ENCODE measurements around the gene HECTD1. TPM values are rescaled to one million over a fixed set of nuclear protein-coding genes. Genes with fewer than 3 reads are reported as not detected.

The HECTD1 gene
- total and polyA plus RNA-seq, 10 of the 15 experiments (the other 5 are each of a cell fraction or from before 2014, with no cell fraction given): 27.3 to 116 (median 57.7) TPM

- TF ChIP-seq E4F1 (IDR thresholded peaks at IDR 0.05; ENCODE audit: borderline replicate concordance, partially characterized antibody): no peak
- no peak for TF ChIP-seq ATF2 (IDR thresholded peaks at IDR 0.05; ENCODE audit: low read length)
Measured at GRCh38 chr14:31219169-31219568, 11.6 kb upstream of the HECTD1 start (continued).

GRCh38 chr14:31216359-31216758, 8.8 kb upstream of the HECTD1 start:
- H3K9me3 ChIP-seq (replicated peaks; ENCODE audit: control insufficient read depth, insufficient read depth, low read length): no peaks in the 10 kb centered on the region
- H3K27me3 ChIP-seq (replicated peaks in 1 of 2; ENCODE audit: control insufficient read depth in 2 of 2, insufficient read depth in 2 of 2, low read length in 1 of 2): no peaks in the 10 kb centered on the region
- H2AFZ ChIP-seq (ENCODE audit: control insufficient read depth, low read depth, low read length): no peak overlapping the region
- in situ Hi-C loops (cut with MboI): no loop called here
- ChIA-PET SMC1A (ENCODE audit: uncharacterized antibody, unreplicated experiment) (interaction anchor here (1.2 kb wide), 1 partner anchor 143 kb away, joined by 3 read pairs; no protein-coding TSS in a partner anchor), POLR2A (interaction anchor here (0.7 kb wide), 2 partner anchors 137 to 146 kb away, joined by 3 to 4 read pairs; no protein-coding TSS in a partner anchor), CTCF (interaction anchor here (3.1 kb wide), 1 partner anchor 8 kb away, joined by 12 read pairs; the partner anchor contains the start of gene HECTD1), RAD21 (ENCODE audit: unreplicated experiment) (no interaction called here)
- H3K79me2 ChIP-seq (ENCODE audit: control insufficient read depth, insufficient read depth, low read length): no peaks in the 10 kb centered on the region
- FAIRE-seq (no peak), ATAC-seq (no peak), DNase-seq (ENCODE audit: low read depth, low spot score) (no peak)
- H3K4me2 ChIP-seq (ENCODE audit: control insufficient read depth, insufficient read depth): no peak overlapping the region
- H3K4me3 ChIP-seq: no peak overlapping the region
- intact Hi-C loops (cut with micrococcal nuclease; ENCODE audit: unreplicated experiment): no loop called here
- no peaks in the 10 kb centered on the region for H4K20me1 ChIP-seq (ENCODE audit: control insufficient read depth, insufficient read depth)
- H3K9ac ChIP-seq (ENCODE audit: control insufficient read depth, insufficient read depth, low read length): no peak overlapping the region
- H3K36me3 ChIP-seq (ENCODE audit: control insufficient read depth in 2 of 2, insufficient read depth in 2 of 2, low read length in 1 of 2): no peaks in the 10 kb centered on the region
- 65% methylated on average over 8 of the region's 9 CpGs for WGBS (ENCODE audit: insufficient coverage, insufficient replicate concordance, low lambda C conversion rate, missing lambda C conversion rate)
- H3K4me1 ChIP-seq (ENCODE audit: control insufficient read depth, insufficient read depth, low read length): no peaks in the 10 kb centered on the region
- BruUV-seq (replicated peaks): no TSS peak
- no peak overlapping the region for H3K27ac ChIP-seq (ENCODE audit: control insufficient read depth, insufficient read depth)
- TF ChIP-seq SKIL (IDR thresholded peaks at IDR 0.05; ENCODE audit: low read depth, poor library complexity, severe bottlenecking) (no peak), ZNF592 (IDR thresholded peaks at IDR 0.05) (no peak), USF1 (IDR thresholded peaks at IDR 0.05; ENCODE audit: borderline replicate concordance, extremely low read length, insufficient read depth, low read depth, low read length) (no peak), RELA (IDR thresholded peaks at IDR 0.05; ENCODE audit: borderline replicate concordance, partially characterized antibody) (no peak)
